ENCODE results near the gene FBXL3. TPM values are rescaled to one million over a fixed set of nuclear protein-coding genes. Genes with fewer than 3 reads are reported as not detected.

Gene FBXL3
- polyA plus RNA-seq, 1 donor, result 46.4 TPM

DNA sequence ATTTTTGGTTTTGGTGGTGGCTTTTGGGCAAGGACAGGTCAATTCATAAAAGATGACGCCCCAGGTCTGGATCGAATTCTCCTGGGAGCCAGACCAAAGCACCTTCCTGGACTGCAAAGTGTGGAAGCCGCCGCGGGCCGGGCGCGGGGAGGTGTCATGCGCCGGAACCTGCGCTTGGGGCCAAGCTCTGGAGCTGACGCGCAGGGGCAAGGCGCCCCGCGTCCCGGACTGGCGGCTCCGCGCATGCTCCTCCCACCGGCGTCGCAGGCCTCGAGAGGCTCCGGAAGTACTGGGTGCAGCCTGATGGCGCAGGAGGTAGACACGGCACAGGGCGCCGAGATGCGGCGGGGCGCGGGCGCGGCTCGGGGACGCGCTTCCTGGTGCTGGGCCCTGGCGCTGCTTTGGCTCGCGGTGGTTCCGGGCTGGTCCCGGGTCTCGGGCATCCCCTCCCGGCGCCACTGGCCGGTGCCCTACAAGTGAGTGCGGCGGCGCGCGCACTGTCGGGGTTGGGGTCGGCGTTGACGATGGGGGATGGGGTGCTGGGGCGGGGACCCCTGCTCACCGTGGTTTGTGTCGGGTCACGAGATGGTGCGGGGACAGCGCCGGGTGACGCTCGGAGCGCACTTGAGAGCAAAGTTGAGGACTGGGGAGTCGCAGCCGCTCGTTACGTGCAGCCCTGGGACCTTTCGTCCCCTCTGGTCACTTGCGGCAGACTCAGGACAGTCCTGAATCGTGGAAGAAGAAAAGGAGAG lies 35.0 kb downstream of the FBXL3 start, which contains the start of gene CLN5:
TSS of gene CLN5 (plus strand) at position 286 of the 752 bp plus-strand sequence. CDS start at position 304, 18 bp downstream.
- Histone ChIP-seq H3K4me1 (ENCODE audit: control insufficient read depth, insufficient read depth, low read length) (peaks cover 5% of the 10 kb centered on the region), H3K36me3 (ENCODE audit: control insufficient read depth, insufficient read depth, low read length) (peaks cover 4% of the 10 kb centered on the region), H3K27me3 (ENCODE audit: control insufficient read depth, insufficient read depth, low read length) (no peaks in the 10 kb centered on the region), H3K27ac (ENCODE audit: low read length) (peak within 1 kb of the TSS; percentile 79), H3K9me3 (ENCODE audit: control insufficient read depth, low read depth, low read length) (no peaks in the 10 kb centered on the region), H3K4me3 (ENCODE audit: low read length) (peak within 1 kb of the TSS; percentile 73)
- no CpG with 5 or more reads among the region's 73 CpGs for WGBS (ENCODE audit: insufficient coverage, low lambda C conversion rate)
- DNase-seq, result peak; percentile 97 to 98

DNA sequence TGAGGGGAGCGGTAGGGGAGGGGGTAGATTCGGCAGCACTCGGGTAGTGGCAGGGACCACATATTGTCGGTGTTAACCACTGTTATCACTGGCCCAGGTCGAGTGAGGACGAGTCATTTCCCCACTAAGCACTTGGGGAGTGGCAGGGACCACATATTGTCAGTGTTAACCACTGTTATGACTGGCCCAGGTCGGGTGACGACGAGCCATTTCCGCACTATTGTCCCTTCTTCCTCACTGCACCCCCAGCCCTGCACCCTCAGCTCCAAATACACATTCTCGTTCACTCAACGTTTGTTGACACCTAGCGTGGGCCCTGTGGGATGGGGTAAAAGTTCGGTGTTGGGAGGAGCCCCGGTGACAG lies 35.5 kb downstream of the FBXL3 start:
- Histone ChIP-seq H3K36me3 (ENCODE audit: control insufficient read depth, insufficient read depth, low read length) (peaks cover 3% of the 10 kb centered on the region), H3K9me3 (ENCODE audit: control insufficient read depth, low read depth, low read length) (no peaks in the 10 kb centered on the region), H3K4me1 (ENCODE audit: control insufficient read depth, insufficient read depth, low read length) (peaks cover 5% of the 10 kb centered on the region), H3K27me3 (ENCODE audit: control insufficient read depth, insufficient read depth, low read length) (no peaks in the 10 kb centered on the region), H3K27ac (ENCODE audit: low read length) (peak overlapping the region; percentile 79), H3K4me3 (ENCODE audit: low read length) (peak overlapping the region; percentile 73)
- no CpG with 5 or more reads among the region's 15 CpGs for WGBS (ENCODE audit: insufficient coverage, low lambda C conversion rate)
- no peak for DNase-seq

DNA sequence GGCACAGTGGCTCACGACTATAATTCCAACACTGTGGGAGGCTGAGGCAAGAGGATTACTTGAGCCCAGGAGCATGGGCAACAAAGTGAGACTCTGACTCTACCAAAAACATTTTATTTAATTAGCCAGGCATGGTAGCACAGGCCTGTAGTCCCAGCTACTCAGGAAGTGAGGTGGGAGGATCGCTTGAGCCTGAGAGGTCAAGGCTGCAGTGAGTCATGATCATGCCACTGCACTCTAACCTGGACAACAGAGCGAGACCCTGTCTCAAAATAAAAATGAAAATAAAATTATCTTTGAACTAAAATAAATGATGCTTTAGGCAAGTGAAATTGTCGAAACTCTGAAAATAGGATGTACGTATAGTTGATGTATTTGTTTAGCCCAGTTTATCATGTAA lies 43.3 kb downstream of the FBXL3 start:
- 93% methylated on average over 3 of the region's 5 CpGs for WGBS (ENCODE audit: insufficient coverage, low lambda C conversion rate)
- no peaks in the 10 kb centered on the region for H3K36me3 ChIP-seq (ENCODE audit: control insufficient read depth, insufficient read depth, low read length)
- H3K27me3 ChIP-seq (ENCODE audit: control insufficient read depth, insufficient read depth, low read length), result peaks cover 8% of the 10 kb centered on the region
- no peak overlapping the region for H3K27ac ChIP-seq (ENCODE audit: low read length)
- no peak for DNase-seq
- no peak overlapping the region for H3K4me3 ChIP-seq (ENCODE audit: low read length)
- no peaks in the 10 kb centered on the region for H3K4me1 ChIP-seq (ENCODE audit: control insufficient read depth, insufficient read depth, low read length)
- H3K9me3 ChIP-seq (ENCODE audit: control insufficient read depth, low read depth, low read length), result no peaks in the 10 kb centered on the region

DNA sequence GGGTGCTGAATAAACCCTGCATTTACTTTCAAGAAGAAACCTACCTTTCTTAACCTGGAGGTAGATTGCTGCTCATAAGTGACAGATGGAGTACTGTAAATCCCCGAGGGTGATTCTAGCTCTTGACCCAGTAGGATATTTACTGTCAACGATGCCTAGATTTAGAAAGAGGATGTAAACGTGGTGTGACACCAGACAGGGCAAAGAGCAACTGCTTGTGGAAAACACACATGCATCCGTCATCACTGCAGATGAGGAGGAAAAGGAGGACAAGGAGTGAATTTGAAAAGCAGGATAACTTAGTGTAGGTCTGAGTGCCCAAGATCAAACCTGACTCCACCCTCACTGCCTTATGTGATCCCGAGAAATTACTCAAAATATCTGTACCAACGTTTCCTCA lies 44.9 kb downstream of the FBXL3 start:
- WGBS (ENCODE audit: insufficient coverage, low lambda C conversion rate), result 33% methylated on average over 3 of the region's 6 CpGs
- Histone ChIP-seq H3K27ac (ENCODE audit: low read length) (no peak overlapping the region), H3K9me3 (ENCODE audit: control insufficient read depth, low read depth, low read length) (no peaks in the 10 kb centered on the region), H3K4me3 (ENCODE audit: low read length) (no peak overlapping the region), H3K36me3 (ENCODE audit: control insufficient read depth, insufficient read depth, low read length) (no peaks in the 10 kb centered on the region), H3K27me3 (ENCODE audit: control insufficient read depth, insufficient read depth, low read length) (peaks cover 8% of the 10 kb centered on the region), H3K4me1 (ENCODE audit: control insufficient read depth, insufficient read depth, low read length) (no peaks in the 10 kb centered on the region)
- no peak for DNase-seq

DNA sequence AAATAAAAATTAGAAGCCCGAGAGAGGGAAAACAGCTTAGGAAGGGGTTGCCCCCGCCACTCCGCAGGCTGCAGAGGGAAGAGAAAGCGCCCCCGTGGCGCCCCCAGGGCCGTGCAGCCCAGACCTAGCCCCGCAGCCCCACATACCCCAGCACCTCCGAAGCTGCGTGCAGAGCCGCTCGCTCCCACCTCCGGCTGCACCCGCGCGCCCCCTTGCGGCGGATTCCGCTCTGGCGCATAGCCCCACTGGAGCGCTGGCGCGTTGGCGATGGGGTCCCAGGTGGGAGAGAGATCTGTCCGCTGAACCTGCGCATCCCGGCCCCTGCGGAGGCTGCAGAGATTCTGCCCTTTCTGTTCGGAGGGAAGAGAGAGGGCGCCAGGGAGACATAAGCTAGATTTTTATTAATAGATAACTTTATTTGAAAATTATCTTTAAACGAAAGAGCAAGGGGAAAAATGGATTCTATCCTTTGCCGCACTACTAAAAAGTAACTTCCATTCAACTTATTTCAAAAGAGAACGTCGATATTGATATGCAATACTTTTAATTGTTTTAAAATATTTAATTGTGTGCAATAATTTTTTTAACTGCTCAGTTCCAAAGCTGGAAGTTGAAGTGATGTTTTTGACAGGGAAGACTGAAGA lies 46.8 kb downstream of the FBXL3 start:
- no peaks in the 10 kb centered on the region for H3K4me1 ChIP-seq (ENCODE audit: control insufficient read depth, insufficient read depth, low read length)
- no peaks in the 10 kb centered on the region for H3K36me3 ChIP-seq (ENCODE audit: control insufficient read depth, insufficient read depth, low read length)
- peak; percentile 49 to 54 for DNase-seq
- peak overlapping the region; percentile 13 for H3K4me3 ChIP-seq (ENCODE audit: low read length)
- H3K27ac ChIP-seq (ENCODE audit: low read length), result no peak overlapping the region
- no peaks in the 10 kb centered on the region for H3K9me3 ChIP-seq (ENCODE audit: control insufficient read depth, low read depth, low read length)
- 41% methylated on average over 5 of the region's 34 CpGs for WGBS (ENCODE audit: insufficient coverage, low lambda C conversion rate)
- peaks cover 8% of the 10 kb centered on the region for H3K27me3 ChIP-seq (ENCODE audit: control insufficient read depth, insufficient read depth, low read length)

DNA sequence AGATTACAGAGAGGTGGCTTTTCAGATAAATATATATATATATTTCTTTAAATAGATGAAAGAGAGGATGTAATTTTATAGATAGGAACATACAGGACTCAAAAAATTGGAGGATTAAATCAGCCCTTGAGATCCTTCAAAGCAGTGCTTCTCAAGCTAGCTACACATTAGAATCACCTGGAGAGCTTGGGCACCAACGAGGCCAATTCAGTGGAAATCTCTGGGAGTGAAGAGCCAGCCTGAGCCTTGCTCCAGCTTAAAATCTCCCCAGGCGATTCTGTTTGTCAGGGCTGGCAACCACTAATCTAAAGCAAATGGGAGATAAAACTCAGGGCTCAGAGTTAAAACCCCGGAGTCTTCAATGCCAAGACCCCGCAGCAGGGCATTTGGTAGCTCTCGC lies 50.0 kb downstream of the FBXL3 start:
- peaks cover 8% of the 10 kb centered on the region for H3K27me3 ChIP-seq (ENCODE audit: control insufficient read depth, insufficient read depth, low read length)
- no peak for DNase-seq
- no peaks in the 10 kb centered on the region for H3K4me1 ChIP-seq (ENCODE audit: control insufficient read depth, insufficient read depth, low read length)
- H3K9me3 ChIP-seq (ENCODE audit: control insufficient read depth, low read depth, low read length), result no peaks in the 10 kb centered on the region
- WGBS (ENCODE audit: insufficient coverage, low lambda C conversion rate), result no CpG with 5 or more reads among the region's 5 CpGs
- H3K4me3 ChIP-seq (ENCODE audit: low read length), result no peak overlapping the region
- no peaks in the 10 kb centered on the region for H3K36me3 ChIP-seq (ENCODE audit: control insufficient read depth, insufficient read depth, low read length)
- H3K27ac ChIP-seq (ENCODE audit: low read length), result no peak overlapping the region

DNA sequence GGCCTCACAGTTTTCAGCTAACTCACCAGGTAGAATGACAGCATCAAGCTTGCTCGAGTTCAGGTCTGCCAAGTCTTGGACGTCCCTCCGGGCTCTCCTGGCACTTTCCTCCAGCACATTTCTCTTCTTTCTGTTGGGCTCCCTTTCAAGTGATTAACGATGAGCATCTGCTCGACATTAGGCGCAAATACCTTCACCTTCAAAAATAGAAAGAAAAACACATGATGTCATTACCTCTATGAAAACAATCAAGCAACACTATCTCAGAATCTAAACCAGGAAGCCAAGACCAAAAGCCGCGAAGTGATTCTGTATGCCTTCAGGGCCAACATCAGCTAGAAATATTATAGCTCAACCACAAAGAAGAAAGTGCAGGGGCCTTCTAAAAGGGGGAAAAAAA lies 50.5 kb downstream of the FBXL3 start:
- Histone ChIP-seq H3K27me3 (ENCODE audit: control insufficient read depth, insufficient read depth, low read length) (peaks cover 8% of the 10 kb centered on the region), H3K27ac (ENCODE audit: low read length) (no peak overlapping the region), H3K4me3 (ENCODE audit: low read length) (no peak overlapping the region), H3K36me3 (ENCODE audit: control insufficient read depth, insufficient read depth, low read length) (no peaks in the 10 kb centered on the region), H3K9me3 (ENCODE audit: control insufficient read depth, low read depth, low read length) (no peaks in the 10 kb centered on the region), H3K4me1 (ENCODE audit: control insufficient read depth, insufficient read depth, low read length) (no peaks in the 10 kb centered on the region)
- DNase-seq, result no peak
- WGBS (ENCODE audit: insufficient coverage, low lambda C conversion rate), result 100% methylated on average over 5 of the region's 8 CpGs

DNA sequence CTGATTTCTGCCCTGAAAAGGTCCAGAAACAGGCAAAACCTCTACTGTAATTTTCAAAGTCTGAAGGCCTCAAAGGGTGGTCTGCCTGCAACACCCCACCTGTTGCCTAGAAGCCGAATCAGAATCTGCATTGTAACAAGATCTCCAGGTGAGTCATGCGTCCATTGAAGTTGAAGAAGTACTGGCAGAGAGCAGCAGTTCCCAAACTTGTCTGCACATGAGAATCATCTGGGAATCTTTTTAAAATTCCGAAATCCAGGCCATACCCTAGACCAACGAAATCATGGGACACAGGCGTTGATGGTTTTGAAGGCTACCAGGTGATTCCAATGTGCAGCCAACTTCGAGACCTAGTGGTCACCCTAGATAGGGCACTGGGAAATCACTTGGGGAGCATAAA lies 51.1 kb downstream of the FBXL3 start:
- DNase-seq, result no peak
- no CpG with 5 or more reads among the region's 6 CpGs for WGBS (ENCODE audit: insufficient coverage, low lambda C conversion rate)
- H3K27me3 ChIP-seq (ENCODE audit: control insufficient read depth, insufficient read depth, low read length), result peaks cover 3% of the 10 kb centered on the region
- H3K9me3 ChIP-seq (ENCODE audit: control insufficient read depth, low read depth, low read length), result no peaks in the 10 kb centered on the region
- no peak overlapping the region for H3K4me3 ChIP-seq (ENCODE audit: low read length)
- no peak overlapping the region for H3K27ac ChIP-seq (ENCODE audit: low read length)
- no peaks in the 10 kb centered on the region for H3K4me1 ChIP-seq (ENCODE audit: control insufficient read depth, insufficient read depth, low read length)
- no peaks in the 10 kb centered on the region for H3K36me3 ChIP-seq (ENCODE audit: control insufficient read depth, insufficient read depth, low read length)

DNA sequence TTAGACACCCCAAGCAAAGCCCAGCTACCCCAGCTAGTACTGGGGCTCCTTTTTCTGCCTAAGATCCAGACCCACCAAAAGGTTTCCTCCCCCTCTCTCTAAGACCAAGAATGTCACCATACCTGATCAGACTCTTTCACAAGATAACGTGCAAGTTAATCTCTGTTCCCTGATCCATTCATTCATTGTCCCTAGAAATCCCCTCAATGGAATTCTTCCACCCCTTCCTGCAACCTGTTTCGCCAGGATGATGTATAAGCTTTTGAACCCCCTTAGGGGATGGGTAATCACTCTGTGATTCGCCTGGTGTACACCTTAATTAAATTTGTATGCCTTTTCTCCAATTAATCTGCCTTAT lies 52.4 kb downstream of the FBXL3 start:
- 60% methylated on average over 1 of the region's 3 CpGs for WGBS (ENCODE audit: insufficient coverage, low lambda C conversion rate)
- no peak for DNase-seq

DNA sequence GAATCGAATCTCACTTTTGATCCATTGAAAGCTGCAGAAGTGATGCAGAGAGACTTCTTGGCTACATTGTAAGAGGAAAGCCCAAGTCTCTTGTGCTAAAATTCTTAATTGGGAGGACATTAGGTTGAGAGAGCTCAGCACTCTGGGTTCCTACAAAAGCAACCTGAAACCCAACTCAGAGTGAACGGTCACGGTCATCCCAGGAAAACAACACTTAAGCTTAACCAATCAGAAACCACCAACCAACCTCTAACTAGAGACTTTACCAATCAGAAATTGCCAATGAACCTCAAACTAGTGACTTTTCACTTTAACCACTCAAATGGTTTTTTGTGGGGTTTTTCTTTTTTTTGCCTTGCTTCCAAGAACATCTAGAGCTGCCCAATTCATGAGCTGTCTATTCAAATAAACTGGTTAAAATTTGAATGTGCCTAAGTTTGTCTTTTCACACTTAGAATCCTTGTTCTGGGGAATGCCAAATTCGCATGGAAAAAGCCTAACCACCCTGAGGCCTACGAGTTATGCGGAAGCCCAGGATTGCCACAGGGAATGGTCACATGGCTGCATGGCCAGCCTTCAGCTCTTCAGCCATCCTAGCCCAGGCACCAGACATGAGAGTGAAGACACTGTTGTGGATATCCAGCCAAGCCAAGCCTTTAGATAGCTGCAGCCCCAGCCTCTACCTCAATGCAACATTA lies 52.9 kb downstream of the FBXL3 start:
- Histone ChIP-seq H3K27ac (ENCODE audit: low read length) (no peak overlapping the region), H3K36me3 (ENCODE audit: control insufficient read depth, insufficient read depth, low read length) (no peaks in the 10 kb centered on the region), H3K27me3 (ENCODE audit: control insufficient read depth, insufficient read depth, low read length) (no peaks in the 10 kb centered on the region), H3K9me3 (ENCODE audit: control insufficient read depth, low read depth, low read length) (no peaks in the 10 kb centered on the region), H3K4me3 (ENCODE audit: low read length) (no peak overlapping the region), H3K4me1 (ENCODE audit: control insufficient read depth, insufficient read depth, low read length) (peaks cover 6% of the 10 kb centered on the region)
- no peak for DNase-seq
- 100% methylated on average over 2 of the region's 6 CpGs for WGBS (ENCODE audit: insufficient coverage, low lambda C conversion rate)

More for the DNA sequence above, 52.4 kb downstream of the FBXL3 start:
- no peak overlapping the region for H3K27ac ChIP-seq (ENCODE audit: low read length)
- H3K4me3 ChIP-seq (ENCODE audit: low read length), result no peak overlapping the region
- no peaks in the 10 kb centered on the region for H3K27me3 ChIP-seq (ENCODE audit: control insufficient read depth, insufficient read depth, low read length)
- no peaks in the 10 kb centered on the region for H3K9me3 ChIP-seq (ENCODE audit: control insufficient read depth, low read depth, low read length)
- peaks cover 1% of the 10 kb centered on the region for H3K4me1 ChIP-seq (ENCODE audit: control insufficient read depth, insufficient read depth, low read length)
- H3K36me3 ChIP-seq (ENCODE audit: control insufficient read depth, insufficient read depth, low read length), result no peaks in the 10 kb centered on the region

All from large intestine (tissue), 3 donors.